Superior temporal gyrus (tissue), 1 donor: Measurements from ENCODE around the gene SNTA1.
"Not testable (repeated sequence)": the region's sequence is repeated elsewhere in the genome, so short reads cannot be mapped to it uniquely, and the experiment has no call there.

Source experiments
- DNase-seq: peaks from one replicate; pipeline ENCODE4 v3.0.0-alpha.2; 2016; ENCODE audit errors: extremely low spot score

The SNTA1 gene

DNA sequence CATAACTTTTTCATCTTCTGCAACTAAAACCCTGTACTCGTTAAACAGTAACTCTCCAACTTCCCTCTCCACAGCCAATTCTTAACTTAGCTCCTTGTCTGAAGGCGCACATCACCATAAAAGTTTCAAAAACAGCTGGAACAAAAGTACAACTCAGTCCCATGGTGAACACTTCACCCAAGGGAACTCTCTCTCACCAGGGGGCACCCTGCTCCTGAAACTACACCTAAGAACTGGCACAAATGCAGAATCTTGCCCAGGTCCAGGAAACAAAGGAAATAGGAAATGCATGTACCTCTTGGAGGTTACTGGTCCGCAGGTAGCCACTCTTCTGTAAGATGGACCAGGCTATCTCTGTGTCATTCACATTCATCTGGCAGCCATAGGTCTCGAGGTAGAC is 48.8 kb downstream of the SNTA1 start:
- no peak for DNase-seq

DNA sequence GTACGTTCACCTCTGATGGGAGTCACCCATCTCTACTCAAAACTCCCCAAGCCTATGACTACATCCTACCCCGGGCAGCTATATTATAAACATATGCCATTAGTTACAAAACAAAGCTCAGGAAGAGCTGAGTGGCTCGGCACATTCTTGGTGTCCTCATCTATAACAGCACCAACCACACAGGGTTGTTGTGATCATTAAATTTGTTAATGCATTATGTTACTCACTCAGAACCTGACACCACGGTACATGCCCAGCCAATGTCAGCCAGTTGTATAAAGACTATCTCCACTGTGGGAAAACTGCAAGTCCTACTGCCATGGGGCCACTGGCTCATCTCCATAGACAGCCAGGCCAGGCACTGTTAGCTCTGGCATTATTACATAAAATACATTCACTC is 50.0 kb downstream of the SNTA1 start:
- DNase-seq, result no peak

DNA sequence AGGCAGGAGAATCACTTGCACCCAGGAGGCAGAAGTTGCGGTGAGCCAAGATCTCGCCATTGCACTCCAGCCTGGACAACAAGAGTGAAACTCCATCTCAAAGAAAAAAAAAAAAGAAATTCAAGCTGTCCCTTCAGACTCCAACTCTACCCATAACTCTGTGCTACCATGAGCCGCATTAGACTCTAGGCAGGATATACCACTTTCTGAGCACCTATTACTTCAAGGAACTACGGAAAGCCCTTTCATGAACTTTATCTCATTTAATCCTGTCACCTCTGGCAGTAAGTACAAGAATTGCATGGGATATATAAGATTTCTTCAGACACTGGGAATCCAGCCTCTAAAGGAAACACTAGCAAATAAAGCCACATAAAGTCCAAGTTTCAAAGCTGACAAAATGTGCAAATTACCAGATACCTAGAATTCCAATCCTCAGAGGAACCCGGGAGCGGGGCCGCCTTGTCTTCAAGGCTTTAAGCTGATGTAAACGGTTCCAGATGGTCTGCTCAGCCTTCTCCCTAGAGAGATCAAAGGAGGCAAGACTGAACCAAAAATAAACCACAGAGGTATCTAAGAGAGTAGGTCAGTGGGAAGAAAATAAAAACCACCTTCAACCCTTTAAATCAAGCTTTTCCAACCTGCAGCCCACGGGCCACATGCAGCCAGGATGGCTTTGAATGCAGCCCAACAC is 51.7 kb downstream of the SNTA1 start:
- DNase-seq, result no peak

DNA sequence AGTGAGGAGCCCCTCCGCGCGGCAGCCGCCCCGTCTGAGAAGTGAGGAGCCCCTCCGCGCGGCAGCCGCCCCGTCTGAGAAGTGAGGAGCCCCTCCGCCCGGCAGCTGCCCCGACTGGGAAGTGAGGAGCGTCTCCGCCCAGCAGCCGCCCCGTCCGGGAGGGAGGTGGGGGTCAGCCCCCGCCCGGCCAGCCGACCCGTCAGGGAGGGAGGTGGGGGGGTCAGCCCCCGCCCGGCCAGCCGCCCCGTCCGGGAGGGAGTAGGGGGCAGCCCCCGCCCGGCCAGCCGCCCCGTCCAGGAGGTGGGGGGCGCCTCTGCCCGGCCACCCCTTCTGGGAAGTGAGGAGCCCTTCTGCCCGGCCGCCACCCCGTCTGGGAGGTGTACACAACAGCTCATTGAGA is 54.2 kb downstream of the SNTA1 start:
- not testable (repeated sequence) for DNase-seq

DNA sequence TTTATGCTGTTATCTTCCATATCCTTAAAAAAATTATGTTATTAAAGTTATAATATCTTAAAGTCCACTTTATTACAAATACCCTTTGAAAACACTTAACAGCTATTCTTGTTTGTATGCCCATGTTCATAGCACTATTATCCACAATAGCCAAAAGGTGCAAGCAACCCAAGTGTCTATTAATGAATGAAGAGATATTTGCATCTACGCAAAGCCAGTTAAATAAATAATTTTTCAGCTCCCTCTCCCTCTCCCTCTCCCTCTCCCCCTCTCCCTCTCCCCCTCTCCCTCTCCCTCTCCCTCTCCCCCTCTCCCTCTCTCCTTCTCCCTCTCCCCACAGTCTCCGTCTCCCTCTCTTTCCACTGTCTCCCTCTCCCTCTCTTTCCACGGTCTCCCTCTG is 55.3 kb downstream of the SNTA1 start:
- no peak for DNase-seq

DNA sequence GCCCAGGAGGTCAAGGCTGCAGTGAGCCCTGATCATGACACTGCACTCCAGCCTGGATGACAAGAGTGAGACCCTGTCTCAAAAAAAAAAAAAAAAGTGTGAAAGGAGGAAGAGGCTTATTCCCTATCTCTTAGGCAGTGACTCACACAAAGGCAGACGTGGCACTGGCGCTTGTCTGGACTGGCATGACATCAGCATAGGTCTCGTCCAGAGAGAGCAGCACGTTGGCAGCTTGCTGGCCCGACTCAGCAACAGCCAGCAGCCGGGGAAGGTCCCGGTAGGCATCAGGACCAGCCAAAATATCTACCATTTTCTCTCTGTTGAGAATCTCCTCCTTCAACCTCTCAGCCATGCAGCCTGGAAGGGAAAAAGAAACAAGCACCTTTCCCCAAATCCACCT is 56.4 kb downstream of the SNTA1 start:
- no peak for DNase-seq

DNA sequence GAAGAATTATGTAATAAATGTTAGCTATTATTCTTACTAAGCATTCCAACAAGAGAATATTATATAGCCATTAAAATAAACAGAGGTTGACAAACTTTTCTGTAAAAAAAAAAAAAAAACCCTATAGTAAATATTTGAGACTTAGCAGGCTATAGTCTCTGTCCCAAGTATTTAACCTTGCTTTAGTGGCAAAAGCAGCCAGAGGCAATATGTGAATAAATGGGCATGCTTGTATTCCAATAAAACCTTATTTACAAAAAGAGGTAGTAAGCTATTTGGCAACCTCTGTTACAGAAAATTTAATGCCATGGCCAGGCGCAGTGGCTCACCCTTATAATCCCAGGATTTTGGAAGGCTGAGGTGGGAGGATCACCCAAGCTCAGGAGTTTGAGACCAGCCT is 56.9 kb downstream of the SNTA1 start:
- DNase-seq, result no peak

DNA sequence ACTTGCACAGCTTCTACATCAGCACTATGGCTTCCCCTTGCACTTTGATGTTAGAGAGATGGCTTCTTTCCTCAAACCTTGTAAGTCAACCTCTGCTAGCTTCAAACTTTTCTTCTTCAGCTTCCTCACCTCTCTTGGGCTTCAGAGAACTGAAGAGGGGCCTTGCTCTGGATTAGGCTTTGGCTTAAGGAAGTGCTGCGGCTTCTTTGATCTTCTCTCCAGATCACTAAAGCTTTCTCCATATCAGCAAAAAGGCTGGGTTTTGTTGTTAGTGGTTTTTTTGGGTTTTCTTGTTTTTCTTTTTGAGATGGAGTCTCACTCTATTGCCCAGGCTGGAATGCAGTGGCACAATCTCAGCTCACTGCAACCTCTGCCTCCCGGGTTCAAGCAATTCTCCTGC is 66.2 kb downstream of the SNTA1 start:
- no peak for DNase-seq

DNA sequence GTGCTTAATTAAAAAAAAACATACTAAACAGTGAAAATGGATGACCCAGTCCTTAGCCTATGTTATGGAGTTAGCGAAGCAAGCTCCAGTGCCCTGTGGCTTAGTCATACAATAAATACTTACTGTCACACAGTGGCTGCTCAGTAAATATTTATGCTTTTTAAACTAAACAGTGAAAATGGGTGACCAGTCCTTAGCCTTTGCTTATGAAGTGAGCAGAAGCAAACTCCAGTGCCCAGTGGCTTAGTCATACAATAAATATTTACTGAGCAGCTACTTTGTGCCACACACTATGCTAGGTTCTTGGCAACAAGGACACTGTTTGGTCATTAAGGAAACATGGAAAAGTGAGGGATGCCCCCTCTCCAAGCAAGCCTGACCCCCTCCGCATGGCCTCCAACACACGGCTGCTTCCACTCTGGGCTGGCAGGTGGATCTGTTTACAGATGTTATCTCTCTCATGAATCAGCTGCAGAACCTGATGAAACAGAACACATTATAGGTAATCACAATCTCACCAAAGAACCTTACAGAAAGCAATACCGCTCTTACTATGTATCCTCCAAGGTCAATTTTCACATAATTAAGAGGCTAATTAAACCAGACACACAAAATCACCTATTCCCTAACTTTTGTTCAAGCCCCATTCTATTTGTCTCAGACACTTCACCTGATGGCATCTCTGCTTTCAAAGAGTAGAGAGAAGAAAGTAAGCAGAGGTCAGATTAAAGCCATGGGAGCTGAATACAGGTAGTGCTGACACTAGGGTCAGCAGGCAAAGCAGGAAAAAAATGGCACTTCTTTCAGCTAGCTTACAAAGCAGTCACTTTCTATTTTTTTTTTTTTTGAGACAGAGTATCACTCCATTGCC is 69.6 kb downstream of the SNTA1 start:
- no peak for DNase-seq

DNA sequence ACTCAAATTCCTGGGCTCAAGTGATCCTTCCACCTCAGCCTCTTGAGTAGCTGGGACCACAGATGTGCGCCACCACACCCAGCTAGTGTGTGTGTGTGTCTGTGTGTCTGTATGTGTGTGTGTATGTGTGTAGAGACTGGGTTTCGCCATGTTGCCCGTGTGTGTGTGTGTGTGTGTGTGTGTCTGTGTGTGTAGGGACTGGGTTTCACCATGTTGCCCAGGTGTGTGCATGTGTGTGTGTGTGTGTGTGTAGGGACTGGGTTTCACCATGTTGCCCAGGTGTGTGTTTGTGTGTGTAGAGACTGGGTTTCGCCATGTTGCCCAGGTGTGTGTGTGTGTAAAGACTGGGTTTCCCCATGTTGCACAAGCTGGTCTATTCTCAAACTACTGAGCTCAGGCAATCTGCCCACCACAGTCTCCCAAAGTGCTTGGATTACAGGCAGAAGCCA is 70.5 kb downstream of the SNTA1 start:
- no peak for DNase-seq

DNA sequence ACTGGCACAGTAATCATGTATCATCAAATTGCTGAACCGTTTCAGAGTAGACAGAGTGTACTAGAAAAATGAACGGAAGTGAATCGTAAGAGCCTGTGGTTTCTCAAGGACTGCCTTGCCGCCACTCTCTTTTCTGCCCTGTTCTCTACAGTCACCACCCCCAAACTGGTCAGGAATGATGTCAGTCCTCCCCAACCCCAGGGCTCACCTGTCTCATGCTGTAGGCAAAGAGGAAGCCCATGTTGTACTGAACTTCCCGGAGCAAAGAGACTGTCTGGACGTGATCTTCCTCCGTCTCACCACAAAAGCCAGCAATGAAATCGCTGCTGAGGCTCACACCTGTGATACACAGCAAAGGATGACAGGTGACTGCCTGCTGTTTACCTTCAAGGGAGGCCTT is 73.3 kb downstream of the SNTA1 start:
- no peak for DNase-seq

DNA sequence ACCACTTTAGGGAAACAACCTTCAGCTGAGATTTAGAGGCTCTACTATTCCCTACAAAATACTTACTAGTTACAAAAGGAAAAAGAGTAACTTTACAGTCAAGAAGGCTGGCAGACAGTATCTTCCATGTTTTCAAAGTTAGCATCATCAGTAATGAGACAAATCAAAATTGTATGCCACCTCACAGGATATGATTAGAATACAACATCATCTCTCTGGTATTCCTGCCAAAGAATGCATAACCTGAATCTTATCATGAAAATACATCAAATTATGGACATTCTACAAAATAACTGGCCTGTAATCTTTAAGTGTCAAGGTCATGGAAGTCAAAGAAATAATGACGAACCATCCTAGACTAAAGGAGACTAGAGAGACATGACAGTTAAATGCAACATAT is 80.7 kb downstream of the SNTA1 start:
- no peak for DNase-seq

DNA sequence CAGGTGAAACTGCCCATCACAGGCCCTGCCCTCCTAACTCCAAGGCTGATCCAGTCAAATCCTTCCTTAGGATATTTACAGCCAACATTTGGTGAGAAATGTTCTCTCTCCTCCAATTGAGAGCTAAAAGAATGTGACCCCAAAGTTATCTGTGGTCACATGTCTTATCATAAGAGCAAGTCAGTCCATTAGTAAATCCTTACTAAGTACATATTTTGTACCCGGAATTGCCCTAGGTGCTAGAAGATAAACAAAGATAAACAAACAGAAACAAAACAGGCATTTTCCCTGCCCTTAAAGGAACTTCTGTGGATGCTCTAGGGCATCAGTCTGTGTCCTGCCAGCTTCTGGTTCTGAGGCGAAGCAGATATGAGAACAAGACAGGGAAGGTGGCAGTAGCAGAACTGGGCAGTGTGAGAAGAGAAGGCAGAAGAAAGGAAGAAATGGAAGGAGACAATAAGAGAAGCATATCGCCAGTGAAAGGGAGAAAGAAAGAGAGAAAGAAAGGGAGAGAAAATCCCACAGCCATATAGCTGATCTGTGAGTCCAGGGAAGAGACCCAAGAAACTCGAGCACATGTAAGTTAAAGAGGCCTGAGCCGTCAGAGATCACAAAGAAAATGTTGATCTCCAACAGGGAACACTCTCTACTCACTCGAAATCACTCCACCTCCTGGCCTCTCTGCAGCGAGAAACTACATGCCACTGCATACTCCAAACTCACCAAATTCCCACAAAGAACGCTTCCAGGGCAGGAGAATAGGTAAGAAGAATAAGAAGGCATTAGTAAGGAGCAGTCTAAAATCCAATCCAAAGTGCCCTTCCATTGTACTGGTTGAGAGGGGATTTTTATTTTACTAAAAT is 83.9 kb downstream of the SNTA1 start:
- no peak for DNase-seq
